Smooth muscle cell (in vitro differentiated cells): ENCODE results near the gene AHSP. TPM values are rescaled to one million over a fixed set of nuclear protein-coding genes. Genes with fewer than 3 reads are reported as not detected.

ENCODE experiments used
- DNase-seq: peaks from one replicate; lab custom pipeline; 2025; ENCODE audit not compliant: unreplicated experiment; lab: John Stamatoyannopoulos, UW
- H2AFZ ChIP-seq: fragments of 200-600 bp; sonication (generic); 2 replicates; pipeline ENCODE4 v1.6.0; 2016; ENCODE audit warnings: antibody characterized with exemption, low read depth, mild to moderate bottlenecking
- H3F3A ChIP-seq: fragments of 200-600 bp; sonication (generic); 2 replicates; pipeline ENCODE4 v1.6.0; 2017; ENCODE audit warnings: antibody characterized with exemption, low read depth
- H3K27ac ChIP-seq: fragments of 200-600 bp; sonication (generic); 2 replicates; pipeline ENCODE4 v1.5.1; 2016; ENCODE audit warnings: low read depth, mild to moderate bottlenecking
- H3K27me3 ChIP-seq: fragments of 200-600 bp; sonication (generic); 2 replicates; pipeline ENCODE4 v1.6.1; 2016; ENCODE audit warnings: low read depth, mild to moderate bottlenecking
- H3K36me3 ChIP-seq: fragments of 200-600 bp; sonication (generic); 2 replicates; pipeline ENCODE4 v1.5.1; 2016; ENCODE audit warnings: low read depth
- H3K4me1 ChIP-seq: fragments of 200-600 bp; sonication (generic); 2 replicates; pipeline ENCODE4 v1.5.1; 2016; ENCODE audit warnings: low read depth
- H3K4me2 ChIP-seq: fragments of 200-600 bp; sonication (generic); 2 replicates; pipeline ENCODE4 v1.6.0; 2016; ENCODE audit warnings: mild to moderate bottlenecking
- H3K4me3 ChIP-seq: fragments of 200-600 bp; sonication (generic); 2 replicates; pipeline ENCODE4 v1.5.1; 2016; ENCODE audit warnings: mild to moderate bottlenecking
- H3K79me2 ChIP-seq: fragments of 200-600 bp; sonication (generic); 2 replicates; pipeline ENCODE4 v1.6.0; 2016; ENCODE audit warnings: low read depth, mild to moderate bottlenecking
- H3K9ac ChIP-seq: fragments of 200-600 bp; sonication (generic); 2 replicates; pipeline ENCODE4 v1.6.0; 2016; ENCODE audit warnings: low read depth
- H3K9me3 ChIP-seq: fragments of 200-600 bp; sonication (generic); replicated peaks from 2 replicates; pipeline ENCODE4 v1.5.1; 2016; ENCODE audit warnings: low read depth
- H4K20me1 ChIP-seq: fragments of 200-600 bp; sonication (generic); 2 replicates; pipeline ENCODE4 v1.6.0; 2016; ENCODE audit warnings: low read depth
- CTCF ChIP-seq: fragments of 200-600 bp; sonication (generic); IDR thresholded peaks from 2 replicates; pipeline ENCODE4 v1.5.1; 2017; ENCODE audit warnings: borderline replicate concordance, mild to moderate bottlenecking, antibody characterized with exemption; ENCODE audit not compliant: insufficient read depth, poor library complexity, severe bottlenecking
- WGBS: methylation state at CpG from one replicate; pipeline ENCODE4 v1.1.7; 2016; ENCODE audit warnings: low lambda C conversion rate; 5-methylcytosine and 5-hydroxymethylcytosine counted together
- polyA plus RNA-seq: library from polyadenylated mRNA; unstranded; fragments of >200 nt; fragmentation: Nextera tagmentation; extraction: Ambion mirVana; gene quantifications from 2 replicates; pipeline ENCODE4 v1.2.1, GENCODE V29; 2016
- total RNA-seq: library from RNA; depleted of rRNA; stranded (reverse); fragments of >200 nt; gene quantifications from 2 replicates; pipeline ENCODE4 v1.2.3, GENCODE V29; 2014

AHSP gene
- total and polyA plus RNA-seq, 2 experiments from 2014 or later: not detected

DNA sequence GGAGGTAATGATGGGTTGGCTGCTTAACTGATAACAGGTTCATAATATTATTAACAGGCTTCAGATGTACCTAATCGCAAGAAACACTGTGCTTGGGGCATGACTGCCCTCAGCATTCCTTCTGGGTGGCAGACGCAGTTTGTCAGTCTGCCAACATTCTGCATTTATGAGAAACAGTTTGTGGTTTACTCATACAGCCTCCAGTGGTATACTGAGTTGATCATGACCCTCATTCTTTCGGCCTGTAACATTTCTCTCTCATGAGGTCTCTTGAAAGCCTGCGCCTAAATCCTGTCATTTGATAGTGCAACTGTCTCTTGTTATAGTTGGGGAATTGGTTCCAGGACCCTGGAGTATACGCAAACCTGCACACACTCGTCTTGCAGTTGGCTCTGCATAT lies 14.6 kb upstream of the AHSP start:
- no peaks in the 10 kb centered on the region for H3K27me3 ChIP-seq
- no peak for DNase-seq
- H3K4me3 ChIP-seq: no peak overlapping the region
- H3K9ac ChIP-seq: no peak overlapping the region
- H3K9me3 ChIP-seq: no peaks in the 10 kb centered on the region
- no peak for TF ChIP-seq CTCF
- H3F3A ChIP-seq: no peaks in the 10 kb centered on the region
- H3K27ac ChIP-seq: no peak overlapping the region
- no peak overlapping the region for H2AFZ ChIP-seq
- H4K20me1 ChIP-seq: no peaks in the 10 kb centered on the region
- H3K4me2 ChIP-seq: no peak overlapping the region
- H3K36me3 ChIP-seq: no peaks in the 10 kb centered on the region
- H3K4me1 ChIP-seq: peaks cover 7% of the 10 kb centered on the region
- peaks cover 11% of the 10 kb centered on the region for H3K79me2 ChIP-seq
- 62% methylated on average over 6 of the region's 6 CpGs for WGBS

DNA sequence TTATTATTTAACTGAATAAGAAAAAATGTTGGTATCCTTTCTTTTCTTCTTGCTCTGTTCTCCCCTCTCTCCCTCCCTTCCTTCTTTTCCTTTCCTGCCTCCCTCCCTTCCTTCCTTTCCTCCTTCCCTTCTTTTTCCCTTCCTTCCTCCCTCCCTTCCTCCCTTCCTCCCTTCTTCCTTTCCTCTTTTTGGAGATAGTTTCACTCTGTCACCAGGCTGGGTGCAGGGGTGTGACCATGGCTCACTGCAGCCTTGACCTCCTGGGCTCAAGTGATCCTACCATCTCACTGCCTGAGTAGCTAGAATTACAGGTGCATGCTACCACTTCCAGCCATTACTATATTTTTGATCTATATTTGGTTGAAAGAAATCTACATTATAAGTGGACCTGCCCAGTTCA lies 13.8 kb upstream of the AHSP start:
- no peak for DNase-seq
- Histone ChIP-seq H3K27me3 (no peaks in the 10 kb centered on the region), H3K9ac (no peak overlapping the region), H3K4me1 (peaks cover 4% of the 10 kb centered on the region), H3K79me2 (peaks cover 4% of the 10 kb centered on the region), H3K4me3 (no peak overlapping the region), H2AFZ (no peak overlapping the region), H3K9me3 (no peaks in the 10 kb centered on the region), H3F3A (no peaks in the 10 kb centered on the region), H4K20me1 (no peaks in the 10 kb centered on the region), H3K4me2 (no peak overlapping the region), H3K27ac (no peak overlapping the region), H3K36me3 (no peaks in the 10 kb centered on the region)
- TF ChIP-seq CTCF: no peak

GRCh38 chr16:31517800-31518402 lies 9.8 kb upstream of the AHSP start:
- H3K9ac ChIP-seq: no peak overlapping the region
- H3K79me2 ChIP-seq: no peaks in the 10 kb centered on the region
- H3F3A ChIP-seq: no peaks in the 10 kb centered on the region
- H3K36me3 ChIP-seq: no peaks in the 10 kb centered on the region
- no peaks in the 10 kb centered on the region for H4K20me1 ChIP-seq
- DNase-seq: no peak
- no peak for TF ChIP-seq CTCF
- no peak overlapping the region for H3K27ac ChIP-seq
- no peak overlapping the region for H3K4me3 ChIP-seq
- WGBS: 89% methylated on average over 4 of the region's 4 CpGs
- H3K4me1 ChIP-seq: no peaks in the 10 kb centered on the region
- H2AFZ ChIP-seq: no peak overlapping the region
- no peaks in the 10 kb centered on the region for H3K27me3 ChIP-seq
- no peak overlapping the region for H3K4me2 ChIP-seq
- no peaks in the 10 kb centered on the region for H3K9me3 ChIP-seq

GRCh38 chr16:31519759-31520431 lies 7.8 kb upstream of the AHSP start:
- no peak for TF ChIP-seq CTCF
- H3F3A ChIP-seq: no peaks in the 10 kb centered on the region
- no peak overlapping the region for H3K9ac ChIP-seq
- no peak for DNase-seq
- no peaks in the 10 kb centered on the region for H3K79me2 ChIP-seq
- no peaks in the 10 kb centered on the region for H3K36me3 ChIP-seq
- no peak overlapping the region for H3K27ac ChIP-seq
- no peak overlapping the region for H3K4me3 ChIP-seq
- WGBS: 86% methylated on average over 2 of the region's 2 CpGs
- H2AFZ ChIP-seq: no peak overlapping the region
- H3K4me2 ChIP-seq: no peak overlapping the region
- H3K9me3 ChIP-seq: no peaks in the 10 kb centered on the region
- H3K4me1 ChIP-seq: no peaks in the 10 kb centered on the region
- H3K27me3 ChIP-seq: no peaks in the 10 kb centered on the region
- H4K20me1 ChIP-seq: no peaks in the 10 kb centered on the region
